ENCODE measurements around the gene RBKS.

- no peak for TF ChIP-seq CTCF (IDR thresholded peaks at IDR 0.05)
- TF ChIP-seq POLR2A (IDR thresholded peaks at IDR 0.05), result no peak
These were observed 87.6 kb downstream of the RBKS start for GRCh38 chr2:27802547-27802946.

Data from thyroid gland (tissue), 4 donors.